ENCODE data around the gene TRDN.

The TRDN gene

GRCh38 chr6:123616016-123616415 lies 20.7 kb downstream of the TRDN start:
- Histone ChIP-seq H3K36me3 (ENCODE audit: control insufficient read depth in 2 of 2, insufficient read depth in 1 of 2, low read length in 2 of 2) (no peaks in the 10 kb centered on the region), H3K9me3 (ENCODE audit: control insufficient read depth, insufficient read depth, low read depth, low read length) (no peaks in the 10 kb centered on the region), H3K4me1 (ENCODE audit: control insufficient read depth, insufficient read depth, low read length) (no peaks in the 10 kb centered on the region), H3K27ac (ENCODE audit: extremely low read depth, low read depth, low read length) (no peak overlapping the region), H3K4me3 (ENCODE audit: low read depth, low read length) (no peak overlapping the region)
- POLR2A ChIA-PET = no interaction called here
- CTCF ChIA-PET = interaction anchor here (1.1 kb wide), 1 partner anchor 99 kb away, joined by 3 read pairs; no protein-coding TSS in a partner anchor
- TF ChIP-seq ZNF558 (tag by site-specific recombination; IDR thresholded peaks at IDR 0.05) (no peak), GLI2 (tag by site-specific recombination; IDR thresholded peaks at IDR 0.05; ENCODE audit: borderline replicate concordance, low read depth) (no peak), ZNF24 (tag by site-specific recombination; IDR thresholded peaks at IDR 0.05) (no peak), ZNF302 (tag by site-specific recombination; IDR thresholded peaks at IDR 0.05; ENCODE audit: low read depth) (no peak), GLIS2 (tag by site-specific recombination; IDR thresholded peaks at IDR 0.05) (no peak), ZNF174 (tag by site-specific recombination; IDR thresholded peaks at IDR 0.05) (no peak), ZNF311 (tag by site-specific recombination; IDR thresholded peaks at IDR 0.05; ENCODE audit: borderline replicate concordance) (no peak), ZNF404 (tag by site-specific recombination; IDR thresholded peaks at IDR 0.05) (no peak), SP7 (tag by site-specific recombination; IDR thresholded peaks at IDR 0.05) (no peak), ZNF239 (tag by site-specific recombination; IDR thresholded peaks at IDR 0.05) (no peak), ZFP41 (tag by site-specific recombination; IDR thresholded peaks at IDR 0.05; ENCODE audit: borderline replicate concordance) (no peak), ZNF529 (tag by site-specific recombination; IDR thresholded peaks at IDR 0.05; ENCODE audit: insufficient replicate concordance) (no peak), ZNF624 (tag by site-specific recombination; IDR thresholded peaks at IDR 0.05) (no peak), SCRT2 (tag by site-specific recombination; IDR thresholded peaks at IDR 0.05) (no peak), ZNF175 (tag by site-specific recombination; IDR thresholded peaks at IDR 0.05) (no peak), ZNF366 (tag by site-specific recombination; conservative IDR thresholded peaks at IDR 0.05) (no peak), ZBTB48 (tag by site-specific recombination; IDR thresholded peaks at IDR 0.05) (no peak)
- TF ChIP-seq, protein P1, sequence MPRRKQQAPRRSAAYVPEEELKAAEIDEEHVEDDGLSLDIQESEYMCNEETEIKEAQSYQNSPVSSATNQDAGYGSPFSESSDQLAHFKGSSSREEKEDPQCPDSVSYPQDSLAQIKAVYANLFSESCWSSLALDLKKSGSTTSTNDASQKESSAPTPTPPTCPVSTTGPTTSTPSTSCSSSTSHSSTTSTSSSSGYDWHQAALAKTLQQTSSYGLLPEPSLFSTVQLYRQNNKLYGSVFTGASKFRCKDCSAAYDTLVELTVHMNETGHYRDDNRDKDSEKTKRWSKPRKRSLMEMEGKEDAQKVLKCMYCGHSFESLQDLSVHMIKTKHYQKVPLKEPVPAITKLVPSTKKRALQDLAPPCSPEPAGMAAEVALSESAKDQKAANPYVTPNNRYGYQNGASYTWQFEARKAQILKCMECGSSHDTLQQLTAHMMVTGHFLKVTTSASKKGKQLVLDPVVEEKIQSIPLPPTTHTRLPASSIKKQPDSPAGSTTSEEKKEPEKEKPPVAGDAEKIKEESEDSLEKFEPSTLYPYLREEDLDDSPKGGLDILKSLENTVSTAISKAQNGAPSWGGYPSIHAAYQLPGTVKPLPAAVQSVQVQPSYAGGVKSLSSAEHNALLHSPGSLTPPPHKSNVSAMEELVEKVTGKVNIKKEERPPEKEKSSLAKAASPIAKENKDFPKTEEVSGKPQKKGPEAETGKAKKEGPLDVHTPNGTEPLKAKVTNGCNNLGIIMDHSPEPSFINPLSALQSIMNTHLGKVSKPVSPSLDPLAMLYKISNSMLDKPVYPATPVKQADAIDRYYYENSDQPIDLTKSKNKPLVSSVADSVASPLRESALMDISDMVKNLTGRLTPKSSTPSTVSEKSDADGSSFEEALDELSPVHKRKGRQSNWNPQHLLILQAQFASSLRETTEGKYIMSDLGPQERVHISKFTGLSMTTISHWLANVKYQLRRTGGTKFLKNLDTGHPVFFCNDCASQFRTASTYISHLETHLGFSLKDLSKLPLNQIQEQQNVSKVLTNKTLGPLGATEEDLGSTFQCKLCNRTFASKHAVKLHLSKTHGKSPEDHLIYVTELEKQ (tag by site-specific recombination; IDR thresholded peaks at IDR 0.05; ENCODE audit: borderline replicate concordance) = no peak
- TF ChIP-seq, protein P2, sequence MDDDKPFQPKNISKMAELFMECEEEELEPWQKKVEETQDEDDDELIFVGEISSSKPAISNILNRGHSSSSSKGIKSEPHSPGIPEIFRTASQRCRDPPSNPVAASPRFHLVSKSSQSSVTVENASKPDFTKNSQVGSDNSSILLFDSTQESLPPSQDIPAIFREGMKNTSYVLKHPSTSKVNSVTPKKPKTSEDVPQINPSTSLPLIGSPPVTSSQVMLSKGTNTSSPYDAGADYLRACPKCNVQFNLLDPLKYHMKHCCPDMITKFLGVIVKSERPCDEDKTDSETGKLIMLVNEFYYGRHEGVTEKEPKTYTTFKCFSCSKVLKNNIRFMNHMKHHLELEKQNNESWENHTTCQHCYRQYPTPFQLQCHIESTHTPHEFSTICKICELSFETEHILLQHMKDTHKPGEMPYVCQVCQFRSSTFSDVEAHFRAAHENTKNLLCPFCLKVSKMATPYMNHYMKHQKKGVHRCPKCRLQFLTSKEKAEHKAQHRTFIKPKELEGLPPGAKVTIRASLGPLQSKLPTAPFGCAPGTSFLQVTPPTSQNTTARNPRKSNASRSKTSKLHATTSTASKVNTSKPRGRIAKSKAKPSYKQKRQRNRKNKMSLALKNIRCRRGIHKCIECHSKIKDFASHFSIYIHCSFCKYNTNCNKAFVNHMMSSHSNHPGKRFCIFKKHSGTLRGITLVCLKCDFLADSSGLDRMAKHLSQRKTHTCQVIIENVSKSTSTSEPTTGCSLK (tag by site-specific recombination; IDR thresholded peaks at IDR 0.05) = no peak

GRCh38 chr6:123610779-123611178 lies 26.0 kb downstream of the TRDN start:
- POLR2A ChIA-PET = no interaction called here
- CTCF ChIA-PET = interaction anchor here (1.1 kb wide), 1 partner anchor 22 kb away, joined by 3 read pairs; no protein-coding TSS in a partner anchor
- TF ChIP-seq ZBTB49 (tag by site-specific recombination; IDR thresholded peaks at IDR 0.05; ENCODE audit: low read depth) (no peak), ZNF558 (tag by site-specific recombination; IDR thresholded peaks at IDR 0.05) (no peak), ZNF660 (tag by site-specific recombination; IDR thresholded peaks at IDR 0.05) (no peak), ZNF311 (tag by site-specific recombination; IDR thresholded peaks at IDR 0.05; ENCODE audit: borderline replicate concordance) (no peak), ZNF473 (tag by site-specific recombination; IDR thresholded peaks at IDR 0.05) (no peak), ZNF280D (tag by site-specific recombination; IDR thresholded peaks at IDR 0.05) (no peak)
- TF ChIP-seq, protein P3, sequence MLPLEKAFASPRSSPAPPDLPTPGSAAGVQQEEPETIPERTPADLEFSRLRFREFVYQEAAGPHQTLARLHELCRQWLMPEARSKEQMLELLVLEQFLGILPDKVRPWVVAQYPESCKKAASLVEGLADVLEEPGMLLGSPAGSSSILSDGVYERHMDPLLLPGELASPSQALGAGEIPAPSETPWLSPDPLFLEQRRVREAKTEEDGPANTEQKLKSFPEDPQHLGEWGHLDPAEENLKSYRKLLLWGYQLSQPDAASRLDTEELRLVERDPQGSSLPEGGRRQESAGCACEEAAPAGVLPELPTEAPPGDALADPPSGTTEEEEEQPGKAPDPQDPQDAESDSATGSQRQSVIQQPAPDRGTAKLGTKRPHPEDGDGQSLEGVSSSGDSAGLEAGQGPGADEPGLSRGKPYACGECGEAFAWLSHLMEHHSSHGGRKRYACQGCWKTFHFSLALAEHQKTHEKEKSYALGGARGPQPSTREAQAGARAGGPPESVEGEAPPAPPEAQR (tag by site-specific recombination; IDR thresholded peaks at IDR 0.05) = no peak

More at GRCh38 chr6:123610779-123611178, 26.0 kb downstream of the TRDN start:
- Histone ChIP-seq H3K4me3 (ENCODE audit: low read depth, low read length) (no peak overlapping the region), H3K36me3 (ENCODE audit: control insufficient read depth in 2 of 2, insufficient read depth in 1 of 2, low read length in 2 of 2) (no peaks in the 10 kb centered on the region), H3K4me1 (ENCODE audit: control insufficient read depth, insufficient read depth, low read length) (no peaks in the 10 kb centered on the region), H3K9me3 (ENCODE audit: control insufficient read depth, insufficient read depth, low read depth, low read length) (no peaks in the 10 kb centered on the region), H3K27ac (ENCODE audit: extremely low read depth, low read depth, low read length) (no peak overlapping the region)

Data from HEK293 (cell line).